ENCODE data around the gene GRWD1.
A peak's percentile ranks its signal among the peaks of the same experiment; 100 is the strongest.

DNA sequence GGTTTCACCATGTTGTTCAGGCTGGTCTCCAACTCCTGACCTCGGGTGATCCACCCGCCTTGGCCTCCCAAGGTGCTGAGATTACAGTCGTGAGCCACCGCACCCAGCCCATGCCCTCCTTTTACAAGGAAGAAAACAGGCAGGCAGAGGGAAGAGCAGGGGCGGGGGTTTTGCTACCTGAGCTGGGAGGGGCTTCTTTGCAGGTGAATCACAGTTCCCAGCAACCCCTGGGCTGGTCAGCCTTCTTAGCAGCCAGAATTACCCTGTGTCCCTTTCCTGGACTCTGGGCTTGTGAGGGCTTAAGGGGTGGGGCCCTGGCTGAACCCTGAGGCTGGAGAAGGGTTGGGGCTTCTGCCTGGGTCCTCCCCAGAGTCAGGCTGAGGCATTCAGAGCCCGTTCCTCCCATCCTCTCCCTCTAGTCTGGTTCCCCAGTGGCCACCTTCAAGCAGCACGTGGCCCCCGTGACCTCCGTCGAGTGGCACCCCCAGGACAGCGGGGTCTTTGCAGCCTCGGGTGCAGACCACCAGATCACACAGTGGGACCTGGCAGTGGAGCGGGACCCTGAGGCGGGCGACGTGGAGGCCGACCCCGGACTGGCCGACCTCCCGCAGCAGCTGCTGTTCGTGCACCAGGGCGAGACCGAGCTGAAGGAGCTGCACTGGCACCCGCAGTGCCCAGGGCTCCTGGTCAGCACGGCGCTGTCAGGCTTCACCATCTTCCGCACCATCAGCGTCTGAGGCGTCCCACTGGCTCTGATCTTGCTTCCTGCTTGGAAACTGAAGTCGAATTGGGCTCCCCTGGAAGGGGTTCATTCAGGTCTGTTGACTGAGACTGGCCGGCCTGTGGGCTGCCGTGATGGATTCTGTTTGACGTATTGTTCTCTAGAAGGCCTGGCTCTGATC, 6.8 kb downstream of the GRWD1 start:
- TF ChIP-seq, protein P1, sequence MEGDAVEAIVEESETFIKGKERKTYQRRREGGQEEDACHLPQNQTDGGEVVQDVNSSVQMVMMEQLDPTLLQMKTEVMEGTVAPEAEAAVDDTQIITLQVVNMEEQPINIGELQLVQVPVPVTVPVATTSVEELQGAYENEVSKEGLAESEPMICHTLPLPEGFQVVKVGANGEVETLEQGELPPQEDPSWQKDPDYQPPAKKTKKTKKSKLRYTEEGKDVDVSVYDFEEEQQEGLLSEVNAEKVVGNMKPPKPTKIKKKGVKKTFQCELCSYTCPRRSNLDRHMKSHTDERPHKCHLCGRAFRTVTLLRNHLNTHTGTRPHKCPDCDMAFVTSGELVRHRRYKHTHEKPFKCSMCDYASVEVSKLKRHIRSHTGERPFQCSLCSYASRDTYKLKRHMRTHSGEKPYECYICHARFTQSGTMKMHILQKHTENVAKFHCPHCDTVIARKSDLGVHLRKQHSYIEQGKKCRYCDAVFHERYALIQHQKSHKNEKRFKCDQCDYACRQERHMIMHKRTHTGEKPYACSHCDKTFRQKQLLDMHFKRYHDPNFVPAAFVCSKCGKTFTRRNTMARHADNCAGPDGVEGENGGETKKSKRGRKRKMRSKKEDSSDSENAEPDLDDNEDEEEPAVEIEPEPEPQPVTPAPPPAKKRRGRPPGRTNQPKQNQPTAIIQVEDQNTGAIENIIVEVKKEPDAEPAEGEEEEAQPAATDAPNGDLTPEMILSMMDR (IDR thresholded peaks at IDR 0.05 in 2 of 3, conservative IDR thresholded peaks at IDR 0.05 in 1 of 3; ENCODE audit: control insufficient read depth in 2 of 3, extremely low read depth in 1 of 3, insufficient read depth in 1 of 3, low read depth in 3 of 3, low read length in 3 of 3): no peak
- TF ChIP-seq POLR2A (IDR thresholded peaks at IDR 0.05; ENCODE audit: low read depth, low read length): peak; percentile 26; the same call in 1 of the 2 replicates

Data from GM12878 (cell line).